ENCODE results near the gene ALG14. TPM values are rescaled to one million over a fixed set of nuclear protein-coding genes. Genes with fewer than 3 reads are reported as not detected.
A peak's percentile ranks its signal among the peaks of the same experiment; 100 is the strongest.

Gene ALG14
- total RNA-seq, 1 donor from 2014 or later, result 5.5 TPM

- H3K36me3 Mint-ChIP-seq (ENCODE audit: unreplicated experiment), result no peaks in the 10 kb centered on the region
- no peaks in the 10 kb centered on the region for H3K27me3 Mint-ChIP-seq (ENCODE audit: unreplicated experiment)
- no peak overlapping the region for H3K27ac Mint-ChIP-seq (ENCODE audit: unreplicated experiment)
- H3K9me3 Mint-ChIP-seq (ENCODE audit: unreplicated experiment), result no peaks in the 10 kb centered on the region
- H3K4me3 Mint-ChIP-seq (ENCODE audit: unreplicated experiment), result no peak overlapping the region
- H3K4me1 Mint-ChIP-seq (ENCODE audit: unreplicated experiment), result peaks cover 23% of the 10 kb centered on the region
- TF ChIP-seq CTCF (IDR thresholded peaks at IDR 0.05), result no peak
- DNase-seq (ENCODE audit: extremely low spot score, unreplicated experiment), result no peak
These were observed 91.2 kb downstream of the ALG14 start for GRCh38 chr1:94981575-94981973.

GRCh38 chr1:94980582-94981574 lies 91.9 kb downstream of the ALG14 start:
- peaks cover 23% of the 10 kb centered on the region for H3K4me1 Mint-ChIP-seq (ENCODE audit: unreplicated experiment)
- H3K4me3 Mint-ChIP-seq (ENCODE audit: unreplicated experiment), result no peak overlapping the region
- H3K27me3 Mint-ChIP-seq (ENCODE audit: unreplicated experiment), result no peaks in the 10 kb centered on the region
- TF ChIP-seq CTCF (IDR thresholded peaks at IDR 0.05), result no peak
- no peaks in the 10 kb centered on the region for H3K36me3 Mint-ChIP-seq (ENCODE audit: unreplicated experiment)
- H3K9me3 Mint-ChIP-seq (ENCODE audit: unreplicated experiment), result no peaks in the 10 kb centered on the region
- DNase-seq (ENCODE audit: extremely low spot score, unreplicated experiment), result no peak
- peak overlapping the region; percentile 50 for H3K27ac Mint-ChIP-seq (ENCODE audit: unreplicated experiment)

DNA sequence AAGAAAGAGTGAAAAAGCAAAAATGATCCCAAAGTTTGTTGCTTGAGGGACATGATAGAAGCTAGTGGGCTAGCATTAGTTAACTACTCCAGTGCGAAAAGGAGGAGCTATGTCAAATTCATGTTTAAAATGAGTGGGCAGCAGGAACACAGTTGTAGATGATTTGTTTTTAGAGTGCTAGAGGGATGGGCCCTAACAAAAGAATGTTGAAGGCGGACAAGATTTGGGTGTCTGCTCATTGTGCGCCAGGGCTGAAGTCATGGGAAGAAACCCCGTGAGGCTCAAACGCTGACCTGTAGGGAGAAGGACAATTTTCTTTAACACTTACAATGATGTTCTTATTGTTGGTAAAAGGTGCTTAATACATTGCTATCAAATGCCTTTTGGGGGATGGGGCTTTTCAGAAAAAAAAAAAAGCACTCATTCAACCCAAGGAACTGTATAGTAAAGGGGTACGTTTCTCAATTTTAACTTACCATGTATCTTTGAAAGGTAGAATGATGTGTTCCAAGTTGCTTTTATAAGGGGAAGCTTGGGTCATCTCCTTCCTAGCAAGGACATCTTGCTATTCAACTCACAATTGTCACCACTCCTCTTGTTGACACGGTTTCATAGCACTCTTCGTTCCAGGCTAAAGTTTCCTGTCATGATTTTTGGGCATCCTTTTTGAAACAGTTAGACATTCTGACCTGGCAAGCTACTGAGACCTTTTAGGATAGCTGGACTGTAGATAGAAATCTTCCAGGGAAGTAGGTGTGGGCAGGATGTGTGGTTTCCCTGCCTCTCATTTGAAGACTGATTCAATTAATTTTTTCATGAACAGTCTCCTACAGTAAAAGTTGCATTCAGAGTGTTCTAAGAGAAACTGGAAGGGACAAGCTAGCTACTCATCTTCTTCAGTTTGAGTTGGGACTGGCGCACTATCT lies 92.8 kb downstream of the ALG14 start:
- no peak overlapping the region for H3K4me3 Mint-ChIP-seq (ENCODE audit: unreplicated experiment)
- H3K9me3 Mint-ChIP-seq (ENCODE audit: unreplicated experiment), result no peaks in the 10 kb centered on the region
- DNase-seq (ENCODE audit: extremely low spot score, unreplicated experiment), result no peak
- TF ChIP-seq CTCF (IDR thresholded peaks at IDR 0.05), result no peak
- no peaks in the 10 kb centered on the region for H3K27me3 Mint-ChIP-seq (ENCODE audit: unreplicated experiment)
- H3K4me1 Mint-ChIP-seq (ENCODE audit: unreplicated experiment), result peaks cover 25% of the 10 kb centered on the region
- no peak overlapping the region for H3K27ac Mint-ChIP-seq (ENCODE audit: unreplicated experiment)
- H3K36me3 Mint-ChIP-seq (ENCODE audit: unreplicated experiment), result no peaks in the 10 kb centered on the region

GRCh38 chr1:94979131-94979530 lies 93.6 kb downstream of the ALG14 start:
- H3K4me3 Mint-ChIP-seq (ENCODE audit: unreplicated experiment), result no peak overlapping the region
- no peak overlapping the region for H3K27ac Mint-ChIP-seq (ENCODE audit: unreplicated experiment)
- no peaks in the 10 kb centered on the region for H3K9me3 Mint-ChIP-seq (ENCODE audit: unreplicated experiment)
- DNase-seq (ENCODE audit: extremely low spot score, unreplicated experiment), result no peak
- H3K27me3 Mint-ChIP-seq (ENCODE audit: unreplicated experiment), result no peaks in the 10 kb centered on the region
- peaks cover 33% of the 10 kb centered on the region for H3K4me1 Mint-ChIP-seq (ENCODE audit: unreplicated experiment)
- H3K36me3 Mint-ChIP-seq (ENCODE audit: unreplicated experiment), result no peaks in the 10 kb centered on the region
- no peak for TF ChIP-seq CTCF (IDR thresholded peaks at IDR 0.05)
